HEK293T (cell line): ENCODE results near the gene ZMYND12.
"Not testable (repeated sequence)": the region's sequence is repeated elsewhere in the genome, so short reads cannot be mapped to it uniquely, and the experiment has no call there.

ENCODE experiments used
- CTCF ChIA-PET: fragments of 350-600 bp; formaldehyde crosslinking; extraction: SDS; loops from one replicate; lab custom pipeline; 2021; ENCODE audit warnings: antibody characterized with exemption, inconsistent platforms; lab: Yijun Ruan, JAX
- POLR2A ChIA-PET: fragments of 350-600 bp; formaldehyde crosslinking; extraction: SDS; loops from one replicate; lab custom pipeline; 2020; ENCODE audit warnings: antibody characterized with exemption, inconsistent platforms; lab: Yijun Ruan, JAX
- DNase-seq: peaks from one replicate; pipeline ENCODE4 v3.0.0; 2012; ENCODE audit warnings: mixed read lengths; ENCODE audit errors: extremely low spot score
- ARNT ChIP-seq: fragments of 450-650 bp; IDR thresholded peaks from 2 replicates; pipeline ENCODE4 v1.6.1; 2017; ENCODE audit warnings: mild to moderate bottlenecking
- BHLHE40 ChIP-seq: fragments of 450-650 bp; IDR thresholded peaks from 2 replicates; pipeline ENCODE4 v1.6.1; 2016; ENCODE audit warnings: mild to moderate bottlenecking, moderate library complexity, borderline replicate concordance
- CTBP1 ChIP-seq: fragments of 450-650 bp; IDR thresholded peaks from 2 replicates; pipeline ENCODE4 v1.6.1; 2016; ENCODE audit warnings: borderline replicate concordance
- ELF4 ChIP-seq: fragments of 450-650 bp; IDR thresholded peaks from 2 replicates; pipeline ENCODE4 v1.6.1; 2017; ENCODE audit warnings: antibody characterized with exemption
- FOXA1 ChIP-seq: fragments of 450-650 bp; IDR thresholded peaks from 2 replicates; pipeline ENCODE4 v1.6.1; 2016; ENCODE audit warnings: mild to moderate bottlenecking
- FOXK2 ChIP-seq: fragments of 450-650 bp; IDR thresholded peaks from 2 replicates; pipeline ENCODE4 v1.6.1; 2016; ENCODE audit warnings: mild to moderate bottlenecking
- FOXM1 ChIP-seq: fragments of 450-650 bp; IDR thresholded peaks from 2 replicates; pipeline ENCODE4 v1.6.1; 2017; ENCODE audit warnings: mild to moderate bottlenecking, borderline replicate concordance
- HDGF ChIP-seq: fragments of 450-650 bp; IDR thresholded peaks from 2 replicates; pipeline ENCODE4 v1.6.1; 2017; ENCODE audit warnings: antibody characterized with exemption, borderline replicate concordance
- L3MBTL2 ChIP-seq: fragments of 450-650 bp; conservative IDR thresholded peaks from 2 replicates; pipeline ENCODE4 v1.6.1; 2016; ENCODE audit warnings: mild to moderate bottlenecking
- LEF1 ChIP-seq: fragments of 450-650 bp; IDR thresholded peaks from 2 replicates; pipeline ENCODE4 v1.6.1; 2017; ENCODE audit warnings: mild to moderate bottlenecking, borderline replicate concordance
- NFRKB ChIP-seq: fragments of 450-650 bp; IDR thresholded peaks from 2 replicates; pipeline ENCODE4 v1.6.1; 2016; ENCODE audit warnings: mild to moderate bottlenecking, moderate library complexity
- SP1 ChIP-seq: fragments of 450-650 bp; IDR thresholded peaks from 2 replicates; pipeline ENCODE4 v1.6.1; 2017
- SUZ12 ChIP-seq: fragments of 450-650 bp; IDR thresholded peaks from 2 replicates; pipeline ENCODE4 v1.6.1; 2016; ENCODE audit warnings: mild to moderate bottlenecking
- TARDBP ChIP-seq: fragments of 450-650 bp; IDR thresholded peaks from 2 replicates; pipeline ENCODE4 v1.6.1; 2016
- ZNF384 ChIP-seq: fragments of 450-650 bp; IDR thresholded peaks from 2 replicates; pipeline ENCODE4 v1.6.1; 2016
- TF ChIP-seq, protein P1 (sequence below): fragments of 450-650 bp; IDR thresholded peaks from 2 replicates; pipeline ENCODE4 v1.6.1; 2016

ZMYND12 gene

DNA sequence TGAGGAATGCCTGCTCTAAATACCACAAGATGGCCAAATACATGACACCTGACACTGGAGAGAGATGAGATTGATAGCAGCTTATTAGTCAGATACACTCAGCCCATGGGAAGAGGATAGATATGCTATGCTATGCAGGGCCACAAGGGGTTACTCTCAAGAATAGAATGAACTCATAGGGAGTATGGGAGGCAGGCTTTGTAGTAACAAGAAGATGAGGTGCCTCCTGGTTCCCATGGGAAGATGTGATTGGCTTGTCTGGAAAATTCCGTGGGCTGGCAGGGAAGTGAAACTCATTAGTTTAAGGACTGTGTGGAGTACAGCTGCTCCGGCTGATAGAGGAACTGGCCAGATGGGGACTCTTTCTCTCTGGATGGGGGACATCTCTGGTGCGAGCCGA is 23.8 kb upstream of the ZMYND12 start:
- no peak for TF ChIP-seq BHLHE40
- no peak for TF ChIP-seq FOXA1
- TF ChIP-seq ARNT, result no peak
- TF ChIP-seq NFRKB, result no peak
- TF ChIP-seq, protein P1, sequence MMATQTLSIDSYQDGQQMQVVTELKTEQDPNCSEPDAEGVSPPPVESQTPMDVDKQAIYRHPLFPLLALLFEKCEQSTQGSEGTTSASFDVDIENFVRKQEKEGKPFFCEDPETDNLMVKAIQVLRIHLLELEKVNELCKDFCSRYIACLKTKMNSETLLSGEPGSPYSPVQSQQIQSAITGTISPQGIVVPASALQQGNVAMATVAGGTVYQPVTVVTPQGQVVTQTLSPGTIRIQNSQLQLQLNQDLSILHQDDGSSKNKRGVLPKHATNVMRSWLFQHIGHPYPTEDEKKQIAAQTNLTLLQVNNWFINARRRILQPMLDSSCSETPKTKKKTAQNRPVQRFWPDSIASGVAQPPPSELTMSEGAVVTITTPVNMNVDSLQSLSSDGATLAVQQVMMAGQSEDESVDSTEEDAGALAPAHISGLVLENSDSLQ, result no peak
- TF ChIP-seq TARDBP, result no peak
- no peak for TF ChIP-seq L3MBTL2
- TF ChIP-seq SUZ12, result no peak
- TF ChIP-seq ZNF384, result no peak
- no peak for TF ChIP-seq FOXK2
- no peak for TF ChIP-seq ELF4
- no peak for TF ChIP-seq HDGF
- peak; percentile 27 for DNase-seq
- ChIA-PET CTCF (interaction anchor here (0.5 to 0.7 kb wide), 2 partner anchors 9 to 25 kb away, joined by 3 read pairs; no protein-coding TSS in a partner anchor), POLR2A (no interaction called here)

DNA sequence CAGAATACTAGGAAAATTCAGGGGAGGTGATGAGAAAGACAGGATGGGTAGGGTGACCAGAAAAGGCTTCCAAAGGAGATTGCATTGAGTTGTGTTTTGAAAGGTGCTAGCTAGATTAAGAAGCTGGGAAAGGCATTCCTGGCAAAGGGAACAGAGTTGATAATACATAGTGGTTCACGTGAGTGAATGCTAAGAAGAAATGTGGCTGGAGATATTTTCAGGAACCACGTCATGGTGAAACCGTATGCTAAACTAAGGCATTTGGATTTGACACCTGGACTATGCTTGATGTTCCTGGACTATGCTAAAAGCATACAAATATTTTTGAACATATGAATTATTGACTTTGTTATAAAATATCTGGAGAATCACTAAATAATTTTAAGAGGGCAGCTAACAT is 22.0 kb upstream of the ZMYND12 start:
- POLR2A ChIA-PET, result no interaction called here
- DNase-seq, result no peak
- TF ChIP-seq, protein P1, result no peak
- no peak for TF ChIP-seq L3MBTL2
- TF ChIP-seq LEF1, result no peak
- no peak for TF ChIP-seq FOXA1
- TF ChIP-seq FOXK2, result no peak
- TF ChIP-seq ELF4, result no peak
- TF ChIP-seq TARDBP, result no peak
- CTCF ChIA-PET, result no interaction called here

DNA sequence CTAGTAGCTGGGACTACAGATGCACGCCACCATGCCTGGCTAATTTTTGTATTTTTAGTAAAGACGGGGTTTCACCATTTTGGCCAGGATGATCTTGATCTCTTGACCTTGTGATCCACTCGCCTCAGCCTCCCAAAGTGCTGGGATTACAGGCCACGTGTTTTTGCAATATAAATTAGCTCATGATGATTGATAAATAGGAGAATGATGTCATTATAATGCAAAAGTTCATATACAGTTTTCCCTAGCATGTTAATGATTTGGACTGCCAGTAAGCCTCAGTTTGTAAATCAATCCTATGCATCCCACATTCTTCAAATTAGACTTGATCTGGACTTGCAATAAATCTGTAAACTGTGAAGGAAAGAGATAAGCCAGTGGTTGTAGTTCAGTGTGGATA is 21.5 kb upstream of the ZMYND12 start:
- DNase-seq, CTCF ChIA-PET, POLR2A ChIA-PET: not testable (repeated sequence)

DNA sequence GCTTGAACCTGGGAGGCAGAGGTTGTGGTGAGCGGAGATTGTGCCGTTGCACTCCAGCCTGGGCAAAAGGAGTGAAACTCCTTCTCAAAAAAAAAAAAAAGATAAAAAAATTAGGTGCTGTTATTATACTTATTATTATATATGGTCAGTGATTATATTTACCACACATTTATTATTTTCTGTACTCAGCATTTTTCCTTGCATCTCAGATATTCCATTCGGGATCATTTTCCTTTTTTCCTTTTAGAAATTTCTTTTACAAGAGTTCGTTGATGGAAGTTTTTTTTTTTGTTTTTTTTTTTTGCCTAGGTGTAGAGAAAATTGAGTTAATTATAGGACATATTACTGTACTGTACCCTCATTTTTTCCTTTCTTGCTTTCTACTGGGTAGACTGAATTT is 20.8 kb upstream of the ZMYND12 start:
- TF ChIP-seq BHLHE40, result no peak
- TF ChIP-seq CTBP1, result no peak
- TF ChIP-seq SUZ12, result no peak
- TF ChIP-seq NFRKB, result no peak
- no peak for TF ChIP-seq HDGF
- TF ChIP-seq ARNT, result no peak
- TF ChIP-seq FOXA1, result no peak
- no peak for TF ChIP-seq FOXK2
- ChIA-PET CTCF (no interaction called here), POLR2A (no interaction called here)
- no peak for DNase-seq

DNA sequence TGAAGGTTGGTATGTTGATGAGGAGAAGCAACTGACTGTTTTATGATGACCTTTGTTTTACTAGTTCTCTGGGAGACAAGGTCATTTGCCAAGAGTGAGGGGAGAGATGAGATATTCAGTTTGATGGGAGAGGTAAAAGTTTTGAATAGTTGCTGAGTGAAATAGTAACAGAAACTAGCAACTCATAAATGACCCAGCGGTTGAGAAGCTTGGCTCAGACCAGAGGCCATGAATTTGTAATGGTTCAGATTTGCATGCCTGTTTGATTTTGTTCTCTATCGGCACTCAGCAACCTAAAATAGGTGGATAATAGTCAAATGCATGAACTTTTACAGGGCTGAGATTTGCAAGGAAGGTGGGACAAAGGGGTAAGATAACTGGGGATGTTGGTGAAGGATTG is 13.9 kb upstream of the ZMYND12 start:
- TF ChIP-seq FOXK2 (no peak), ELF4 (no peak), CTBP1 (no peak), TARDBP (no peak), L3MBTL2 (no peak), SUZ12 (no peak), NFRKB (no peak), BHLHE40 (no peak), HDGF (no peak), LEF1 (no peak), ZNF384 (no peak), FOXM1 (no peak), SP1 (no peak), ARNT (no peak)
- TF ChIP-seq, protein P1, result no peak
- ChIA-PET CTCF (interaction anchor here (0.6 kb wide), 1 partner anchor 444 kb away, joined by 3 read pairs; no protein-coding TSS in a partner anchor), POLR2A (no interaction called here)
- no peak for DNase-seq

DNA sequence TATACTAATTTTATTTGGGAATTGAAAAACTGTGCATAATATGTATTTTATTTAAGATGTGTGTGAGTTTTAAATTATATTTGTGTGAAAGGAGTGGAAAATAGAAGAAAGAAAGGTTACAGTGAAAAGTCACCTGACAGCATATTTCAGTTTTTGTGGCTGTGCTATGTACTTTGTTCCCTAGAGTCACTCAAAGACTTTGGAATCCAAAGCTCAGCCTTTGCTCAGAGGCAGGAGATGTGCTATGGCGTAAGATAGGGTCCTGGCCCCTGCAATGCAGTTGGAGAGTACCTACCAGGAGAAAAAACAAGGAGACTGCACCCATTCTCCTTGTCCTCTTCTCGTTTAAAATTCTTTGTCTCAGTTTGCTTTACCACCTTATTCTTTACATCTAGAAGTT is 10.2 kb upstream of the ZMYND12 start:
- TF ChIP-seq SP1, result no peak
- no peak for TF ChIP-seq BHLHE40
- TF ChIP-seq, protein P1, result no peak
- no peak for TF ChIP-seq ARNT
- no peak for TF ChIP-seq TARDBP
- no peak for TF ChIP-seq SUZ12
- TF ChIP-seq FOXA1, result no peak
- TF ChIP-seq CTBP1, result no peak
- no peak for TF ChIP-seq NFRKB
- TF ChIP-seq LEF1, result no peak
- no peak for TF ChIP-seq FOXK2
- TF ChIP-seq ZNF384, result no peak
- no peak for TF ChIP-seq L3MBTL2
- no peak for TF ChIP-seq ELF4
- TF ChIP-seq HDGF, result no peak
- TF ChIP-seq FOXM1, result no peak
- ChIA-PET POLR2A (no interaction called here), CTCF (no interaction called here)
- no peak for DNase-seq
